ENCODE measurements around the gene LDLRAD2.
"Not testable (repeated sequence)": the region's sequence is repeated elsewhere in the genome, so short reads cannot be mapped to it uniquely, and the experiment has no call there.

The LDLRAD2 gene

DNA sequence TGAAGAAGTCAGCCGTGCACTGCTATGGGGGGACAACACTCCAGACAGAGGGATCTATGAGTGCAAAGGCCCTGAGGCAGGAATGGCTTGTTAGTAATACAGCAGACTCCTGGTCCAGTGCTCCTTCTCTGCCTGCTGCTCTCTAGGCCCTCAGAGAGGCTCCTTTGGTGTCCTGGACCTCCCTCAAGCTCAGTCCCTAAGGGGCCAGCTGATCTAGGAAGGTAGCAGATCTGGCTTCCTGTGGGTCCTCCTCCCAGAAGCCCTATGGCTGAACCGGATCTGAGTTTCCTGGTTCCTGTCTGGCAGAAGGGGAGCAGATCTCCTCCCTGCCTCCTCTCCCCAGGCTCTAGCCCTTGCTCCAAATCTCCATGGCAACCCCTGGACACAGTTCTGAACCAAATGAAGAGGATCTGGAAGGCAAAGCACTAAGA is at the start of gene LDLRAD2:
TSS of gene LDLRAD2 (plus strand) at position 391 of the 431 bp plus-strand sequence. CDS start 187 bp downstream, outside the sequence.
- Mint-ChIP-seq H3K27me3 (peaks cover 8% of the 10 kb centered on the region), H3K27ac (no peak within 1 kb of the TSS), H3K4me1 (ENCODE audit: low read depth) (peaks cover 5% of the 10 kb centered on the region), H3K9me3 (no peaks in the 10 kb centered on the region), H3K4me3 (no peak within 1 kb of the TSS), H3K36me3 (ENCODE audit: low read depth) (no peaks in the 10 kb centered on the region)

DNA sequence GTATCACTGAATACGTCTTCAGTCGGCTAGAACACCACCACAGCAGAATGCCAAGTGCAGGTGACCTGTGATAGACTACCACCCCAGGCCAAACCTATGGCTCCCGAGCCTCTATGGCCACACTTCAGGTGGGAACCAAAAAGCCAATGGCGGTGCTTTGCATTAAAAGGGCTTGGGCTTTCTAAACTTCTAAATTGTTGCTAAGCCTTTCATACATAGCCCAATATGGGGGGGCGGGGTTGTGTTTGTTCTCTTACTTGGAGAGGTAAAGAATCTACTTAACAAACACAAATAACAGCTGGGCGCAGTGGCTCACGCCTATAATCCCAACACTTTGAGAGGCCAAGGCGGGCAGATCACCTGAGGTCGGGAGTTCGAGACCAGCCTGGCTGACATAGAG is 48.8 kb upstream of the LDLRAD2 start:
- Mint-ChIP-seq H3K36me3 (ENCODE audit: low read depth) (no peaks in the 10 kb centered on the region), H3K27ac (no peak overlapping the region), H3K4me1 (ENCODE audit: low read depth) (peaks cover 75% of the 10 kb centered on the region), H3K4me3 (no peak overlapping the region), H3K27me3 (no peaks in the 10 kb centered on the region), H3K9me3 (no peaks in the 10 kb centered on the region)

- H3K9me3 Mint-ChIP-seq: no peaks in the 10 kb centered on the region
- no peaks in the 10 kb centered on the region for H3K27me3 Mint-ChIP-seq
- H3K4me3 Mint-ChIP-seq: no peak overlapping the region
- H3K4me1 Mint-ChIP-seq (ENCODE audit: low read depth): peaks cover 78% of the 10 kb centered on the region
- H3K36me3 Mint-ChIP-seq (ENCODE audit: low read depth): peaks cover 2% of the 10 kb centered on the region
- H3K27ac Mint-ChIP-seq: no peak overlapping the region
These were observed 48.2 kb upstream of the LDLRAD2 start for GRCh38 chr1:21763694-21764419.

DNA sequence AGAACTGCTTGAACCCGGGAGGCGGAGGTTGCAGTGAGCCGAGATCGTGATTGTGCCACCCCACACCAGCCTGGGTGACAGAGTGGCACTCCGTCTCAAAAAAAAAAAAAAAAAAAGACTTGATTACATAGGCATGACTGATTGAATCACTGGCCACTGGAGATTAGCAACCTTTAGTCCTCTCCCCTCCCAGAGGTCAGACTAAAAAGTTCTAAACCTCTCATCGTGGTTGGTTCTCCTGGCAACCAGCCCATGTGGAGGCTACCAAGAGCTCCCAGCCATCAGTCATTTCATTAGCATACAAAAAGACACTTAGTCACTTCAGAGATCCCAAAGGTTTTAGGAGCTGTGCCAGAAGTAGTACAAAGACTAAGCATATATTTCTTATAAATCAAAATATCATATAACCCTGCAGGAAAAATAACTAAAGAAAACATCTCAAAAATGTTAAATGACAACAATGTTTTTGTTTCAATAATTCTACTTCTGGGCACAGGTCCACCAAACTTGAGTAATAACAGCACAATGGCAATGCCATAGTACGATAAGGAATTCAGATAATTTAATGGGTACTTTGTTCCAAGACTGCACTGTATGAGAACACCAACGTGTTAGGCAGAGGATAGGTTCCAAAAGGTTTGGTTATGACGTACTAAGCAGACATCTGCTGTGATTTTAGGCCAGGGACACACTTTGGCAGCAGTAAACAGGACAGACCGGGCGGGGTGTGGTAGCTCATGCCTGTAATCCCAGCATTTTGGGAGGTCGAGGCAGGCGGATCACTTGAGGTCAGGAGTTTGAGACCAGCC is 47.2 kb upstream of the LDLRAD2 start:
- Mint-ChIP-seq H3K4me3 (no peak overlapping the region), H3K9me3 (no peaks in the 10 kb centered on the region), H3K4me1 (ENCODE audit: low read depth) (peaks cover 73% of the 10 kb centered on the region), H3K36me3 (ENCODE audit: low read depth) (peaks cover 5% of the 10 kb centered on the region), H3K27me3 (no peaks in the 10 kb centered on the region), H3K27ac (peak overlapping the region; percentile 40)

GRCh38 chr1:21766210-21766609 is 45.9 kb upstream of the LDLRAD2 start:
- H3K4me3 Mint-ChIP-seq: no peak overlapping the region
- H3K9me3 Mint-ChIP-seq: no peaks in the 10 kb centered on the region
- H3K27ac Mint-ChIP-seq: peak overlapping the region; percentile 63
- no peaks in the 10 kb centered on the region for H3K27me3 Mint-ChIP-seq
- peaks cover 74% of the 10 kb centered on the region for H3K4me1 Mint-ChIP-seq (ENCODE audit: low read depth)
- peaks cover 11% of the 10 kb centered on the region for H3K36me3 Mint-ChIP-seq (ENCODE audit: low read depth)

DNA sequence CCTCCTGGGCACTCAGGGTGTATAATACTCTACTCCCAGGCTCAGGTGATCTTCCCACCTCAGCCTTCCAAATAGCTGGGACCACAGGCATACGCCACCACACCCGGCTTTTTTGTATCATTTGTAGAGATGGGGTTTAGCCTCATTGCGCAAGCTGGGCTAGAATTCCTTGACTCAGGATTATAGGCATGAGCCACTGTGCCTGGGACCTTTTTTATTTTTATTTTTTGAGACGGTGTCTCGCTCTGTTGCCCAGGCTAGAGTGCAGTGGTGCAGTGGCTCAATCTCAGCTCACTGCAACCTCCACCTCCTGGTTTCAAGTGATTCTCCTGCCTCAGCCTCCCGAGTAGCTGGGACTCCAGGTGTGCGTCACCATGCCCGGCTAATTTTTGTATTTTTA is 45.0 kb upstream of the LDLRAD2 start:
- not testable (repeated sequence) for H3K4me3 Mint-ChIP-seq, H3K27me3 Mint-ChIP-seq, H3K9me3 Mint-ChIP-seq, H3K27ac Mint-ChIP-seq
- Mint-ChIP-seq H3K36me3 (ENCODE audit: low read depth) (peaks cover 11% of the 10 kb centered on the region), H3K4me1 (ENCODE audit: low read depth) (peaks cover 74% of the 10 kb centered on the region)

DNA sequence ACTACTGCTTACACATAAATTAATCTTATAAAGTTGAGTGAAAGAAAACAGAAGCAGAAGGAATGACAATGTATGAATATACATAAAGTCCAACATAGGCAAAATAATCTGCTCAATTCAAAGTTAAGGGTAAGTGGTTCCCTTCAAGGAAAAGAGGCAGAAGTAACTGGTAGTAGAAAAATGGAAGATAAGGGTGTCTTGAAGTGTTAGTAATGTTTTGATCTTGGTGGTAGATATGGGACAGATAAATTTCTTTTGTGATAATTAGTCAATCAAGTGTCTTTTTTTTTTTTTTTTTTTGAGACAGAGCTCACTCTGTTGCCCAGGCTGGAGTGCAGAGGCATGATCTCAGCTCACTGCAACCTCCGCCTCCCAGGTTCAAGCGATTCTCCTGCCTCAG is 41.9 kb upstream of the LDLRAD2 start:
- Mint-ChIP-seq H3K4me3 (no peak overlapping the region), H3K9me3 (no peaks in the 10 kb centered on the region), H3K27ac (peak overlapping the region; percentile 16), H3K4me1 (ENCODE audit: low read depth) (peaks cover 63% of the 10 kb centered on the region), H3K36me3 (ENCODE audit: low read depth) (peaks cover 11% of the 10 kb centered on the region), H3K27me3 (no peaks in the 10 kb centered on the region)

DNA sequence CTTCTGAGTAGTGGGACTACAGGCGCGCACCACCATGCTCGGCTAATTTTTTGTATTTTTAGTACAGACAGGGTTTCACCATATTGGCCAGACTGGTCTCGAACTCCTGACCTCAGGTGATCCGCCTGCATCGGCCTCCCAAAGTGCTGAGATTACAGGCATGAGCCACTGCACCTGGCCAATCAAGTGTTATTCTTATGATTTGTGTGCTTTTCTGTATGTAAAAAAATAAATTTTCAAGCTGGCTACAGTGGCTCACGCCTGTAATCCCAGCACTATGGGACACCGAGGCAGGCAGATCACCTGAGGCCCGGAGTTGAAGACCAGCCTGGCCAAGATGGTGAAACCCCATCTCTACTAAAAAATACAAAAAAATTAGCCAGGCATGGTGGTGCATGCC is 41.5 kb upstream of the LDLRAD2 start:
- not testable (repeated sequence) for H3K4me3 Mint-ChIP-seq, H3K9me3 Mint-ChIP-seq, H3K27me3 Mint-ChIP-seq, H3K27ac Mint-ChIP-seq
- Mint-ChIP-seq H3K4me1 (ENCODE audit: low read depth) (peaks cover 61% of the 10 kb centered on the region), H3K36me3 (ENCODE audit: low read depth) (peaks cover 11% of the 10 kb centered on the region)

GRCh38 chr1:21771672-21772071 is 40.4 kb upstream of the LDLRAD2 start:
- H3K9me3 Mint-ChIP-seq, H3K27ac Mint-ChIP-seq, H3K4me3 Mint-ChIP-seq, H3K27me3 Mint-ChIP-seq: not testable (repeated sequence)
- Mint-ChIP-seq H3K36me3 (ENCODE audit: low read depth) (peaks cover 11% of the 10 kb centered on the region), H3K4me1 (ENCODE audit: low read depth) (peaks cover 60% of the 10 kb centered on the region)

- Mint-ChIP-seq H3K36me3 (ENCODE audit: low read depth) (peaks cover 16% of the 10 kb centered on the region), H3K27ac (no peak overlapping the region), H3K27me3 (no peaks in the 10 kb centered on the region), H3K4me1 (ENCODE audit: low read depth) (peaks cover 66% of the 10 kb centered on the region), H3K4me3 (no peak overlapping the region), H3K9me3 (no peaks in the 10 kb centered on the region)
These were observed 38.5 kb upstream of the LDLRAD2 start for GRCh38 chr1:21773585-21773984.

- Mint-ChIP-seq H3K36me3 (ENCODE audit: low read depth) (peaks cover 14% of the 10 kb centered on the region), H3K27ac (peak overlapping the region; percentile 26), H3K27me3 (no peaks in the 10 kb centered on the region), H3K4me3 (no peak overlapping the region), H3K9me3 (no peaks in the 10 kb centered on the region), H3K4me1 (ENCODE audit: low read depth) (peaks cover 70% of the 10 kb centered on the region)
These were observed 37.1 kb upstream of the LDLRAD2 start for GRCh38 chr1:21774835-21775549.

DNA sequence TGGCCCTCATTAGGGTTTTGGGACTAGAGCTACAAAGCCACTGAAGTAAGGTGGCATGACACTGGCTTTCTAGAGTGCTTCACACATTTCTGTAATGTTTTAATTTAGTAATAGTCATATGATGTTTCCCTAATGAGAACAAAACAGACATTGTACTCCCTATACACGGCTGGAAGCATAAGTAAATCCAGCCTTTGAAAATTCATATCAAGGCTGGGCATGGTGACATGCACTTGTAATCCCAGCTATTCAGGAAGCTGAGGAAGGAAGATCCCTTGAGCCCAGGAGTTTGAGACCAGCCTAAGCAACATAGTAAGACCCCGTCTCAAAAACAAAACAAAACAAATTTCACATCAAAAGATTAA is 36.5 kb upstream of the LDLRAD2 start:
- H3K4me1 Mint-ChIP-seq (ENCODE audit: low read depth): peaks cover 70% of the 10 kb centered on the region
- H3K27ac Mint-ChIP-seq: peak overlapping the region; percentile 26
- no peaks in the 10 kb centered on the region for H3K27me3 Mint-ChIP-seq
- peaks cover 15% of the 10 kb centered on the region for H3K36me3 Mint-ChIP-seq (ENCODE audit: low read depth)
- no peak overlapping the region for H3K4me3 Mint-ChIP-seq
- H3K9me3 Mint-ChIP-seq: no peaks in the 10 kb centered on the region

DNA sequence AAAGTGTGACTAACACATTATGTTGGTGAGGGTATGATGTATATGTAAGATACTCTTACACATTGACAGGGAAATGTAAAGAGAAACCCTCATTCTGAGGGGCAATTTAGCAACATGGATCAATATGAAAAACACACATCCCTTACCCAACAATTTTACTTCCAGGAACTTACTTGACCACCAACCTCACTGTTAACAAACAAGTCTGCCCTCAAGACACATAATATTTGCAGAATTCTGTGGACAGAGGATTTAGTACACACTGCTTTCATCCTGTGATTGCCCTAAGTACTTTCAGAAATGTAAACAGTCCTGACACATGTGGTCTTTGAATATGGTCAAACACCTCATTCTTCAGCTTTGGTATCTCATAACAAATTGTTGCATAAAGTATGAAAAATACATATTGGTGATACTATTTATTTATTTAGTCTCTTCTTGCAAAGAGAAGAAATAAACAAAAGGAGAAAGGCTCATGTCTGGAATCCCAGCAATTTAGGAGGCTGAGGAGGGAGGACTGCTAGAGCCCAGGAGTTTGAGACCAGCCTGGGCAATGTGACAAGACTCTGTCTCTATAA is 36.0 kb upstream of the LDLRAD2 start:
- no peaks in the 10 kb centered on the region for H3K9me3 Mint-ChIP-seq
- no peak overlapping the region for H3K4me3 Mint-ChIP-seq
- H3K4me1 Mint-ChIP-seq (ENCODE audit: low read depth): peaks cover 70% of the 10 kb centered on the region

GRCh38 chr1:21776925-21777324 is 35.1 kb upstream of the LDLRAD2 start:
- H3K9me3 Mint-ChIP-seq, H3K4me3 Mint-ChIP-seq, H3K27me3 Mint-ChIP-seq, H3K27ac Mint-ChIP-seq: not testable (repeated sequence)
- H3K36me3 Mint-ChIP-seq (ENCODE audit: low read depth): peaks cover 16% of the 10 kb centered on the region
- peaks cover 72% of the 10 kb centered on the region for H3K4me1 Mint-ChIP-seq (ENCODE audit: low read depth)

More for the DNA sequence above, 36.0 kb upstream of the LDLRAD2 start:
- Mint-ChIP-seq H3K27ac (peak overlapping the region; percentile 18), H3K36me3 (ENCODE audit: low read depth) (peaks cover 16% of the 10 kb centered on the region), H3K27me3 (no peaks in the 10 kb centered on the region)

GRCh38 chr1:21778405-21778727 is 33.7 kb upstream of the LDLRAD2 start:
- no peaks in the 10 kb centered on the region for H3K27me3 Mint-ChIP-seq
- peaks cover 16% of the 10 kb centered on the region for H3K36me3 Mint-ChIP-seq (ENCODE audit: low read depth)
- peaks cover 65% of the 10 kb centered on the region for H3K4me1 Mint-ChIP-seq (ENCODE audit: low read depth)
- peak overlapping the region; percentile 37 for H3K4me3 Mint-ChIP-seq
- peak overlapping the region; percentile 56 for H3K27ac Mint-ChIP-seq
- H3K9me3 Mint-ChIP-seq: no peaks in the 10 kb centered on the region
